GM18868 (cell line): ENCODE data around the gene HSPA2.
"Not testable (repeated sequence)": the region's sequence is repeated elsewhere in the genome, so short reads cannot be mapped to it uniquely, and the experiment has no call there.

ENCODE experiments used
- ATAC-seq: cut with Tn5 transposase; IDR thresholded peaks from one replicate; pipeline ENCODE4 v1.9.1; 2021; ENCODE audit warnings: mild to moderate bottlenecking, moderate library complexity; ENCODE audit not compliant: unreplicated experiment

The HSPA2 gene

DNA sequence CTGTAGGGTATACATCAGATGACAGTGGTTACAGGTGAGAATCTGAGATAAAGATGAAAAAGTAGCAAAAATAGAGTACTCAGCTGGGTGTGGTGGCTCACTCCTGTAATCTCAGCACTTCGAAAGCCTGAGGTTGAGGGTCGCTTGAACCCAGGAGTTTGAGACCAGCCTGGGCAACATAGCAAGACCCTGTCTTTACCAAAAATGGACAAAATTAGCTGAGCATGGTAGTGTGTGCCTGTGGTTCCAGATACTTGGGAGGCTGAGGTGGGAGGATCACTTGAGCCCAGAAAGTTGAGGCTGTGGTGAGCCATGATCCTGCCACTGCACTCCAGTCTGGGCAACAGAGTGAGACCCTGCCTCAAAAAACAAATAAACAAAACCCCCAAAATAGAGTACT is 17.7 kb downstream of the HSPA2 start:
- ATAC-seq = not testable (repeated sequence)

DNA sequence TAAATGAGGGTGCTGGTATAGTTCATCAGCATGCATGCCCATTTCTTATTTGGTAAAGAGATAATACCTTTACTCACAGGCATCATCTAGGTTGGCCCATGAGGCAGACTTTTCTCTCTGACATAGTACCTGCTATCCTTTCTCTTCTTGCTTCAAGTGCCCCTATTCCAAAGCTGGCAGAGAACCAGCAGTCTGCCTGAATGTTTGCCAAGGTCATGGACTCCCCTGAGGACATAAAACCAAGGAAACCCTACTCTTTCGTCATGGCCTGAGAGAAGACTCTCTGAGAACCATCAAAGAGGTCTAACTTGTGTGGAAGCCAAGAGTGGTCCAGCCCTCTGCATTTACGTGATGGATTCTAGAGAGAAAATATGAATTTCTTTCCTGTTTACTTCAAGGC is 21.1 kb downstream of the HSPA2 start:
- no peak for ATAC-seq

- no peak for ATAC-seq
Observed at GRCh38 chr14:64562436-64562835, 21.9 kb downstream of the HSPA2 start.

GRCh38 chr14:64563696-64564095 is 23.2 kb downstream of the HSPA2 start:
- ATAC-seq = no peak

DNA sequence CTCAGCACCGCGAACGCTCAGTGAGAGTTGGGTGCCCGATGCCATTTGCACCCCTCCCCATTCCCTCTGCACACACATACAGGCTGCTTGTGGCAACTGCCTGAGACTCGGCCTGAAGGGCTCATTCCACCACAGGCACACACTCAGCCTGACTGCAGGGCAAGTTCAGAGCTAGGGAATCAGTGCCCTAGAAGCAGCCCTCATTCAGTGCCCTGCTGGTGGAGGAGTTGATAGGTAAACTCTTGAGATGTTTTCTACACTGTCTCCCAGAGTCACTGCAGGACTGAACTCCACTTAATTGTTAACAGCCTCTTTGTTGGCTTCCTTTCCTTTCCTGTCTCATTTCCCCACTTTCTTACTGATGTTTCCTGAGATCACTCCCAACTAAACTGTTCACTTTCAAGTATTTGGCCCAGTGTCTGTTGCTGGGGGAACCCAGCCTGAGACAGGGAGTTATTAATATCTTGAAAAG is 26.1 kb downstream of the HSPA2 start:
- ATAC-seq = no peak

- no peak for ATAC-seq
Observed at GRCh38 chr14:64569138-64569631, 28.6 kb downstream of the HSPA2 start.

DNA sequence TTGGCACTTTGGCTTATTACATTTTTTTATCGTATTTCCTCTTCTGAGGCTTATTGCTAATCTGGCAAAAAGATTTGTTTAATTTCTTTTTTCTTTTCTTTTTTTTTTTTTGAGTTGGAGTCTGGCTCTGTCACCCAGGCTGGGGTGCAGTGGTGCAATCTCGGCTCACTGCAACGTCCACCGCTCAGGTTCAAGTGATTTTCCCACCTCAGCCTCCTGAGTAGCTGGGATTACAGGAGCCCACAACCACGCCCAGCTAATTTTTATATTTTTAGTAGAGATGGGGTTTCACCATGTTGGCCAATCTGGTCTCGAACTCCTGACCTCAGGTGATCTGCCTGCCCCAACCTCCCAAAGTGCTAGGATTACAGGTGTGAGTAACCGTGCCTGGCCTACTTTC is 29.1 kb downstream of the HSPA2 start:
- ATAC-seq = not testable (repeated sequence)

DNA sequence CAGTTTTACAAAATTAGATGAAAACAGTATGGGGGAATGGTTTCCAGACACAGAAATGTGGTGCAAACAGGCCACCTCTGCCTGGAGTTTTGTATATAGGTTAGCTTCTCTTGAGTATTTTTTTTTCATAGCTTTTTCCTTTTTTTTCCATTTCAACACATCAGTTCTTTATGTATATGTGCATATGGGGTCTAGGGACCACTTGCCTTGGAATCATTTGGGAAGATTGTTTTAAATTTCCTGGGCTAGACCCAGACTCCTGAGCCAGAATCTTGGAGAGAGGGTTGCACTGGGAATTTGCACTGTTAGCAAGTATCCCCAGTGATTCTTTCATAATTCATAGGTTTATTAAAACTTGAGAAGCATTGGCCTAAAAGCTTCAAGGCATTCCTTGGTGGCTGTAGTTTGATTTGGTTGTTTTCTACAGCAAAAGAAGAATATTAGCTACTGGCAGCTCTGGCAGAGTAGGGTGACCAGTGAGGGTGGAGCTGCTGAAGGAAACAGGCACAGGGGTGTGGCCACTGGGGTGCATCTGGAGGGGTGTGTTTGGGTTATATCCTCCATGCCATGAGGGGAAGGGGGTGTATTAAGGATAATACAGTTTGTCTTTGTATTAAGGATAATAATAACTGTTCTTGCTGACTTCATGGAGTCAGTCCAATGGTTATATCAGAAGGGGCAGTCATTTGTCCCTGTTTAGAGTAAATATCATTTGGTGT is 32.0 kb downstream of the HSPA2 start:
- no peak for ATAC-seq

GRCh38 chr14:64573109-64573508 is 32.6 kb downstream of the HSPA2 start:
- no peak for ATAC-seq

GRCh38 chr14:64574371-64575107 is 34.0 kb downstream of the HSPA2 start:
- no peak for ATAC-seq

DNA sequence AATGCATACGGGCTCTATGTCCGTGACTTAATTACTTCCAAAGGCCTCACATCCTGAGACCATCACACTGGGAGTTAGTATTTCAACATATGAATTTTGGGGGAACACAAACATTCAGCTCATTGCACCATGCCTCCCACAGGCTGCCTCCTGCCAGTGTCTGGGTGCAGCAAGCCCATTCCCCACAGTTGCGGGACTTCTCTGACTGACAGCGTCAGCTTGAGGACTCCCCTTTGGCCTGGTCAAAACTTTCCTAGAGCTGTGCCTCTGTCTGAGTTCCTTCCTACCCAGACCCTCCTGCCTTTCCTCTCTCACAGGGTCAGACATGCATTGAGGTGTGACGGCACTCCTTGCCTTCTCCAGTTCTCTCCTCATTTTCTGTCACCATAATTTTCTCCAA is 36.7 kb downstream of the HSPA2 start:
- ATAC-seq = no peak

GRCh38 chr14:64580467-64580866 is 39.9 kb downstream of the HSPA2 start:
- no peak for ATAC-seq

DNA sequence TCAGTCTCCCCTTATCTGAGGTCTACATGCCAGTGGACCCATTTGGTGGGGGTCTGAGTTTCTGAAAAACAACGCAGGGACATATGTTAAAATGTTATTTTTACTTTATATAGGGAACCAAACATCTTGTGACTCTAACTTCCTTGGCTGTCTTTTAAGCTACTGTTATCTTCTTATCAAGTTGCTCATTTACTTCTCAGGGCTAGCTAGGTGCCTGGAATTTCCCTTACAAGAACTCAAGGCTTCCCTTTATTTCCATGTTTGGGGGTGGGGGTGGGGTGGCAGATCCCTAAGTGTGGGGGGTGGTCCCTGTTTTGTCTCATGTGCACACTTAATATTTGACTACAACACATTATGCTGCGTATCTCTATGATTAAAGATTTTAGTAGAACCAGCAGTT is 40.8 kb downstream of the HSPA2 start:
- ATAC-seq = no peak

DNA sequence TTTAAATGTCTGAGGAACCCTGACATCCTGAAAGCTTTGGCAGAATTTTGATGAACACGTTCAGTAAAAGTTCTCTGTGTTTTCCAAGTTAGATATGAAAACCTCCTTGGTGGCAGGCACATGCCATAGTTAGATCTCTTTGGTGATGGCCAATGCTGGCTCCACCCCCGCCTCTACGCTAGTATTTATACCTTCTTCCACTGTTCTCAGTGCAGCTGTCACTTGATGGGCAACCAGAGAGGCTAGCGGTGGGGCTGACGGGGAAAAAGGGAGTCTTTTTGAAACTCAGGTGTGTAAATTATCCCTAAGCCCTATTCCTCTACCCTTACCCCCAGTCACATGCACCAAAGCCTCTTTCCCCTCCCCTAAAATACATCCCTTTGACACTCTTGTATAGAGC is 41.3 kb downstream of the HSPA2 start:
- no peak for ATAC-seq

DNA sequence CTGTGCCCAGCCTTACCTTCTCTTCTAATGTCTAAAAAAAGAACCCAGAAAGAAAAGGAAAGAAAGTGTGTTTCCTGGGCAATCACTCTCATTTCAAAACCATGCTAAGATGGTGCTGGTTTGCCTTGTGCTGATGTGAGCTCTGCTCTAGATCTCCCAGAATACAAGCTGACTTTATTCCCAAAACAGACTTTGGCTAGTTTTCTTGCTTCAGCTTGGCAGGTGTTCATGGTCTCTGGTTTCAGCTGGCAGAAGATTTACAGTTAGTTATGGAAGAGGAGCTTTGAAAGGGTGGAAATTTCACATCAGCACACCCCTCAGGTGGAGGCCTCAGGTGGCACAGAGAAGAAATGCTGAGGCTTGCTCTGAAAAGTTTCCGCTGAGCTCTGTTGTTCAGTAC is 43.6 kb downstream of the HSPA2 start:
- no peak for ATAC-seq

DNA sequence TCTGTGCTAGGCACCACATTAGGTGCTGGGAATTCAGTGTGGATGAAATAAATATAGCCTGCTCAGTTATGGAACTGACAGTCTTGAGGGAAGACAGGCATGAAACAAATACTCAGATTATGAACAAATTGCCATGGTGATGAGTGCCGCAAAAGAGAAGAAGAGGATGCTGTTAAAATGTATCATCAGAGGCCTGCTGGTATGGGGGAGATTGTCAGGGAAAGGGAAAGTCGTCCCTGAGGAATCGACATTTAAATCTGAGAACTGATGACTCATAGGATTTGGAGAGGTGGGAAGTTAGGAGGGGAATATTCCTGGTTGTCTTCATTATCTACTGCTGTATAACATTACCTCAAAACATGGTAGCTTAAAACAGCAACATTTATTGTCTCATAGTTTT is 51.3 kb downstream of the HSPA2 start:
- no peak for ATAC-seq
